ENCODE data around the gene RNASE11.
"Not testable (repeated sequence)": the region's sequence is repeated elsewhere in the genome, so short reads cannot be mapped to it uniquely, and the experiment has no call there.

RNASE11 gene

GRCh38 chr14:20580242-20580641 is 7.6 kb downstream of the RNASE11 start:
- no peak for DNase-seq (ENCODE audit: low spot score)

- DNase-seq (ENCODE audit: low spot score) = no peak
These were observed 8.9 kb downstream of the RNASE11 start for GRCh38 chr14:20578784-20579502.

- peak; percentile 52 for DNase-seq (ENCODE audit: low spot score)
These were observed 9.5 kb downstream of the RNASE11 start for GRCh38 chr14:20578325-20578724.

DNA sequence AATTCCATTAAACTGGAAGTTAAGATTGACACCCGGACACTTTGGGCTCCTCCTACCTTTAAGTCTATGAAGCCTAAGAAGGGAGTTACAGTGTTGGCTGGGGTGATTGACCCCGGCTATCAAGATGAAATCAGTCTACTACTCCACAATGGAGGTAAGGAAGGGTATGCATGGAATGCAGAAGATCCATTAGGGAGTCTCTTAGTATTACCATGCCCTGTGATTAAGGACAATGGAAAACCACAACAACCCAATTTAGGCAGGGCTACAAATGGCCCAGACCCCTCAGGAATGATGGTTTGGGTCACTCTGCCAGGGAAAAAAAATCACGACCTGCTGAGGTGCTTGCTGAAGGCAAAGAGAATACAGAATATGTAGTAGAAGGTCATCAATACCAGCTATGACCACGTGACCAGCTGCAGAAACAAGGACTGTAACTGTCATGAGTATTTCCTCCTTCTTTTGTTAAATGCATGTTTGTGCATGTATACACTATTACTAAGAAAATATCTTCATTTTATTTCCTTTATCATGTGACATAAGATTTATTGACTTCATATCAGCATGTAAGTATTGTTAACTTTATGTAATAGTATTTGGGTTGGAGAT is 15.3 kb downstream of the RNASE11 start:
- not testable (repeated sequence) for DNase-seq (ENCODE audit: low spot score)

GRCh38 chr14:20570720-20571119 is 17.1 kb downstream of the RNASE11 start:
- DNase-seq (ENCODE audit: low spot score) = not testable (repeated sequence)

- not testable (repeated sequence) for DNase-seq (ENCODE audit: low spot score)
These were observed 17.9 kb downstream of the RNASE11 start for GRCh38 chr14:20569865-20570264.

GRCh38 chr14:20569066-20569465 is 18.7 kb downstream of the RNASE11 start:
- no peak for DNase-seq (ENCODE audit: low spot score)

- no peak for DNase-seq (ENCODE audit: low spot score)
These were observed 19.4 kb downstream of the RNASE11 start for GRCh38 chr14:20568393-20568792.

DNA sequence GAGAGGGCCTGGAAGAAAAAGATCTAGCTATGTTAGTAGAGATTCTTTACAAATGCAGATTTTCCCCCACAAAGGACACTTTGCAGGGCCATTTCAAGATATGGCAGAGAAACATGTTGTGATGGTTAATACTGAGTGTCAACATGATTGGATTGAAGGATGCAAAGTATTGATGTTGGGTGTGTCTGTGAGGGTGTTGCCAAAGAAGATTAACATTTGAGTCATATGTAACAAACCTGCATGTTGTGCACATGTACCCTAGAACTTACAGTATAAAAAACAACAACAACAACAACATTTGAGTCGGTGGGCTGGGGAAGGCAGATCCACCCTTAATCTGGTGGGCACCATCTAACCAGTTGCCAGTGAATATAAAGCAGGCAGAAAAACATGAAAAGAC is 20.6 kb downstream of the RNASE11 start:
- DNase-seq (ENCODE audit: low spot score) = not testable (repeated sequence)

DNA sequence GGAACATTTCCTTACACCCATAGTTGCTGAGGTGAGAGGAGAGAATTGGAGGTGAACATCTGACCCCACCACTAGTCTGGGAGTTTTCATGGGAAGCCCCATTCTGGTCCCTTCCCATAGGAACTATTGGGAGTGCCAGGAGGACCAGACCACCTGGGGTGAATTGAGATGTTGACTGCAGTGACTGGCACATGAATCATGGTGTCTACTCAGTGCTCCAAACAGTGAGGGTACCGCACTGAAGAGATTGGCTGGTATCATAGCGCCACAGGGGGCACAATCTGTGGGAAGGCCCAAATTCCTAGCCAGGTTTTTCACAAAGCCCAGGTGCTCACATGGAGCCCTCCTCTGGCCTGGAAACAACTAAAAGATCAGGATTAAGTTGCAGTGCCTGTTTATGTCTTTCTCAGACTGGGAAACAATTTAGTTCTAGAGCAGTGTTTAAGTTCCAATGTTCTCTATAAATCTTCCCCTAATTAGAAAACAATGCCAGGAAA is 23.3 kb downstream of the RNASE11 start:
- DNase-seq (ENCODE audit: low spot score) = no peak

- DNase-seq (ENCODE audit: low spot score) = no peak
These were observed 23.8 kb downstream of the RNASE11 start for GRCh38 chr14:20563971-20564370.

- no peak for DNase-seq (ENCODE audit: low spot score)
These were observed 26.8 kb downstream of the RNASE11 start, which contains the start of gene RNASE9 for GRCh38 chr14:20560961-20561360. TSS of gene RNASE9 (minus strand) at chr14:20561047.

- no peak for DNase-seq (ENCODE audit: low spot score)
These were observed 28.3 kb downstream of the RNASE11 start for GRCh38 chr14:20559461-20559904.

DNA sequence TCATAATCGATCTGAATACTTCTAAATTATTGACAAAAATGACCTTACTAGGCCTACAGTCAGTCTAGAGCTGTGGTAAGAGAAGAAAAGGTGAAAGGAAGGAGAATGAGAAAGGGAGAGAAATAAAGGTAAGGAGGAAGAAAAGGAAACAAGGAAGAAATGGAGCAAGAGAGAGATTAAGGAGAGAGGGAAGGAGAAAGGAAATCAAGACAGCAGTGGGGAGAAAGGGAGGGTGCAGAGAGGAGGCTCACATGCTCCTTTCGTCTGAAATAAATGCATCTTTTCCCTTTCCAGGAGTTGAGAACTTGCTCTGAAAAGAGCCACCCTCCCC is 30.6 kb downstream of the RNASE11 start:
- DNase-seq (ENCODE audit: low spot score) = no peak

- DNase-seq (ENCODE audit: low spot score) = no peak
These were observed 31.1 kb downstream of the RNASE11 start for GRCh38 chr14:20556500-20557211.

- DNase-seq (ENCODE audit: low spot score) = no peak
These were observed 32.0 kb downstream of the RNASE11 start for GRCh38 chr14:20555845-20556244.

- no peak for DNase-seq (ENCODE audit: low spot score)
These were observed 34.8 kb downstream of the RNASE11 start for GRCh38 chr14:20553024-20553423.

- DNase-seq (ENCODE audit: low spot score) = no peak
These were observed 36.2 kb downstream of the RNASE11 start for GRCh38 chr14:20551606-20552005.

- DNase-seq (ENCODE audit: low spot score) = no peak
These were observed 36.9 kb downstream of the RNASE11 start for GRCh38 chr14:20550926-20551325.

- no peak for DNase-seq (ENCODE audit: low spot score)
These were observed 39.2 kb downstream of the RNASE11 start for GRCh38 chr14:20548414-20549158.

DNA sequence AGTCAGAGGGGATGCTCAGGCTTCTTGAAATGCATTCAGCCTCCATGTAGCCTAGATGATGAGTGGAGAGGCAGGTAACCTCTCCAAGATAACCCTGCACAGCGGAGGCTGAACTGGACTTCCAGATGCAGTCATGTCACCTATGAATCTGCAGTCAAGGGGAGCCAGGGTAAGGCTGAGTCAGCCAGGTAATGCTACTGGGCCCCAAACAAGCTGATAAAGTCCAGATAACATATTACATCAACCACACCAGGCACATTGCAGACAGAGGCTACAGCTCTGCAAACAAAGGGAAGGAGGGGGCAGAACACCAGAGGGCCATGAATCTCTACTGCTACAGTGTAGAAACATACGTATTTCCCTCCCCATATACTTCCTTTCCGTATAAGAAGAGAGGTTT is 40.9 kb downstream of the RNASE11 start:
- DNase-seq (ENCODE audit: low spot score) = no peak

- DNase-seq (ENCODE audit: low spot score) = no peak
These were observed 47.9 kb downstream of the RNASE11 start for GRCh38 chr14:20539906-20540305.
